ENCODE results near the gene CCDC169. TPM values are rescaled to one million over a fixed set of nuclear protein-coding genes. Genes with fewer than 3 reads are reported as not detected.

CCDC169 gene
- total and polyA plus RNA-seq, 2 donors (not counting 1 experiment from before 2014, with no cell fraction given) = 0.07 TPM; not detected in 1

- H3K4me3 ChIP-seq (ENCODE audit: control extremely low read depth in 1 of 5, extremely low read depth in 1 of 5, insufficient read depth in 1 of 5, low read depth in 2 of 5, low read length in 4 of 5) = no peak overlapping the region
- WGBS (ENCODE audit: insufficient coverage) = no CpG with 5 or more reads among the region's 1 CpG
These were observed 104.3 kb downstream of the CCDC169 start for GRCh38 chr13:36193151-36193855.

More at GRCh38 chr13:36193151-36193855, 104.3 kb downstream of the CCDC169 start:
- H3K4me1 Mint-ChIP-seq = no peaks in the 10 kb centered on the region
- no peaks in the 10 kb centered on the region for H3K27me3 Mint-ChIP-seq
- ChIA-PET POLR2A (no interaction called here), CTCF (no interaction called here)
- no peak overlapping the region for H3K9ac ChIP-seq (ENCODE audit: low read length)
- no peaks in the 10 kb centered on the region for H3K27me3 ChIP-seq (replicated peaks in 1 of 4; ENCODE audit: control extremely low read depth in 1 of 4, control insufficient read depth in 3 of 4, insufficient read depth in 4 of 4, low read length in 3 of 4)
- no peak overlapping the region for H3K27ac Mint-ChIP-seq
- intact Hi-C loops (cut with micrococcal nuclease) = no loop called here
- no peak overlapping the region for H3K27ac ChIP-seq (ENCODE audit: low read length in 2 of 2)
- DNase-seq (no peak), ATAC-seq (ENCODE audit: low read depth) (no peak)
- peaks cover 0 to 5% (median 0%) of the 10 kb centered on the region in 3 donors for H3K9me3 ChIP-seq (ENCODE audit: control extremely low read depth in 1 of 3, control insufficient read depth in 2 of 3, insufficient read depth in 1 of 3, low read length in 2 of 3)
- H3K4me2 ChIP-seq (replicated peaks; ENCODE audit: low read depth, low read length, poor library complexity, severe bottlenecking) = no peak overlapping the region
- no peak overlapping the region for H3K4me3 Mint-ChIP-seq
- H3K79me2 ChIP-seq (ENCODE audit: control insufficient read depth, insufficient read depth, low read length) = no peaks in the 10 kb centered on the region
- H3K36me3 ChIP-seq (replicated peaks in 1 of 2; ENCODE audit: control extremely low read depth in 1 of 2, control insufficient read depth in 1 of 2, extremely low read depth in 1 of 2, insufficient read depth in 2 of 2, low read length in 1 of 2) = no peaks in the 10 kb centered on the region
- H2AFZ ChIP-seq (ENCODE audit: insufficient read depth, low read depth, low read length, poor library complexity, severe bottlenecking) = no peak overlapping the region
- TF ChIP-seq EZH2 (IDR thresholded peaks at IDR 0.05; ENCODE audit: borderline replicate concordance, insufficient read depth, low read depth, low read length, poor library complexity, severe bottlenecking) (no peak), CTCF (IDR thresholded peaks at IDR 0.05) (no peak)
- no peaks in the 10 kb centered on the region for H3K4me1 ChIP-seq (ENCODE audit: control insufficient read depth in 2 of 2, insufficient read depth in 2 of 2, low read length in 2 of 2)
- no peaks in the 10 kb centered on the region for H4K20me1 ChIP-seq (ENCODE audit: control insufficient read depth, insufficient read depth, low read length, poor library complexity, severe bottlenecking)
- no peaks in the 10 kb centered on the region for H3K9me3 Mint-ChIP-seq (ENCODE audit: insufficient read depth)

Data from B cell (primary cell).